ENCODE results near the gene HSD11B1. TPM values are rescaled to one million over a fixed set of nuclear protein-coding genes. Genes with fewer than 3 reads are reported as not detected.

HSD11B1 gene
- polyA plus RNA-seq, 1 experiment: 4.7 TPM

GRCh38 chr1:209749205-209749604 is 44.6 kb downstream of the HSD11B1 start:
- H3K4me3 ChIP-seq (ENCODE audit: low read depth, low read length): no peak overlapping the region
- ChIA-PET POLR2A (no interaction called here), CTCF (interaction anchor here (0.7 to 3.7 kb wide), 26 partner anchors 10 to 246 kb away, joined by 3 to 34 read pairs (median 6); partner anchors contain the start of genes CAMK1G and UTP25)
- no peak for DNase-seq (ENCODE audit: low read depth, low spot score)
- H3K27me3 ChIP-seq (ENCODE audit: control insufficient read depth, insufficient read depth, low read length): no peaks in the 10 kb centered on the region
- no peak for TF ChIP-seq CTCF (IDR thresholded peaks at IDR 0.05; ENCODE audit: low read depth, low read length)
- no peaks in the 10 kb centered on the region; the same call in 1 of the 2 replicates for H3K9me3 ChIP-seq (ENCODE audit: control insufficient read depth, insufficient read depth, low read length)
- no peak overlapping the region for H3K27ac ChIP-seq (ENCODE audit: low read depth, low read length)

- TF ChIP-seq CTCF (IDR thresholded peaks at IDR 0.05; ENCODE audit: low read depth, low read length): no peak
- Histone ChIP-seq H3K27me3 (ENCODE audit: control insufficient read depth, insufficient read depth, low read length) (no peaks in the 10 kb centered on the region), H3K27ac (ENCODE audit: low read depth, low read length) (no peak overlapping the region), H3K4me3 (ENCODE audit: low read depth, low read length) (no peak overlapping the region), H3K9me3 (ENCODE audit: control insufficient read depth, insufficient read depth, low read length) (no peaks in the 10 kb centered on the region; the same call in 1 of the 2 replicates)
- DNase-seq (ENCODE audit: low read depth, low spot score): no peak
- CTCF ChIA-PET: interaction anchor here (0.7 to 3.7 kb wide), 11 partner anchors 14 to 189 kb away, joined by 3 to 34 read pairs (median 8); partner anchors contain the start of gene CAMK1G
- POLR2A ChIA-PET: no interaction called here
Measured at GRCh38 chr1:209749670-209750323, 45.2 kb downstream of the HSD11B1 start.

- DNase-seq (ENCODE audit: low read depth, low spot score): no peak
- Histone ChIP-seq H3K27ac (ENCODE audit: low read depth, low read length) (no peak overlapping the region), H3K4me3 (ENCODE audit: low read depth, low read length) (no peak overlapping the region), H3K9me3 (ENCODE audit: control insufficient read depth, insufficient read depth, low read length) (no peaks in the 10 kb centered on the region; the same call in 1 of the 2 replicates), H3K27me3 (ENCODE audit: control insufficient read depth, insufficient read depth, low read length) (no peaks in the 10 kb centered on the region)
- POLR2A ChIA-PET: no interaction called here
- CTCF ChIA-PET: interaction anchor here (1.4 kb wide), 1 partner anchor 17 kb away, joined by 4 read pairs; no protein-coding TSS in a partner anchor
- TF ChIP-seq CTCF (IDR thresholded peaks at IDR 0.05; ENCODE audit: low read depth, low read length): no peak
Measured at GRCh38 chr1:209751627-209752231, 47.1 kb downstream of the HSD11B1 start.

- ChIA-PET CTCF (interaction anchor here (1.4 kb wide), 1 partner anchor 16 kb away, joined by 4 read pairs; no protein-coding TSS in a partner anchor), POLR2A (no interaction called here)
- Histone ChIP-seq H3K27ac (ENCODE audit: low read depth, low read length) (no peak overlapping the region), H3K9me3 (ENCODE audit: control insufficient read depth, insufficient read depth, low read length) (no peaks in the 10 kb centered on the region), H3K27me3 (ENCODE audit: control insufficient read depth, insufficient read depth, low read length) (no peaks in the 10 kb centered on the region), H3K4me3 (ENCODE audit: low read depth, low read length) (no peak overlapping the region)
- no peak for DNase-seq (ENCODE audit: low read depth, low spot score)
- no peak for TF ChIP-seq CTCF (IDR thresholded peaks at IDR 0.05; ENCODE audit: low read depth, low read length)
Measured at GRCh38 chr1:209752890-209753289, 48.2 kb downstream of the HSD11B1 start.

- TF ChIP-seq CTCF (IDR thresholded peaks at IDR 0.05; ENCODE audit: low read depth, low read length): no peak
- CTCF ChIA-PET: interaction anchor here (0.9 to 1.3 kb wide), 2 partner anchors 68 to 153 kb away, joined by 4 to 5 read pairs; no protein-coding TSS in a partner anchor
- H3K27me3 ChIP-seq (ENCODE audit: control insufficient read depth, insufficient read depth, low read length): peaks cover 5% of the 10 kb centered on the region
- no peak overlapping the region for H3K27ac ChIP-seq (ENCODE audit: low read depth, low read length)
- DNase-seq (ENCODE audit: low read depth, low spot score): no peak
- H3K4me3 ChIP-seq (ENCODE audit: low read depth, low read length): no peak overlapping the region
- POLR2A ChIA-PET: no interaction called here
- no peaks in the 10 kb centered on the region; the same call in 1 of the 2 replicates for H3K9me3 ChIP-seq (ENCODE audit: control insufficient read depth, insufficient read depth, low read length)
Measured at GRCh38 chr1:209755256-209755655, 50.6 kb downstream of the HSD11B1 start.

Measured in AG04450 (cell line).